HCT116 (cell line): ENCODE results near the gene MINDY4. TPM values are rescaled to one million over a fixed set of nuclear protein-coding genes. Genes with fewer than 3 reads are reported as not detected.

Experiments used
- ATAC-seq: fragments of 200-7000 bp; cut with Tn5 transposase; 2 replicates; pipeline ENCODE4 v1.9.1; 2020; ENCODE audit warnings: mild to moderate bottlenecking, moderate library complexity
- BruUV-seq: library from RNA; stranded (reverse); fragments of 400-500 nt; replicated peaks from 2 replicates; lab custom pipeline; 2021; lab: Mats Ljungman, UMichigan
- CTCF ChIA-PET: fragments of 300-600 bp; sonication (Branson Sonifier 250); formaldehyde crosslinking; loops from one replicate; lab custom pipeline; 2021; ENCODE audit warnings: antibody characterized with exemption; lab: Charles Lee
- POLR2A ChIA-PET: fragments of 300-600, 350-600 bp; sonication (Branson Sonifier 250); formaldehyde crosslinking; loops from one replicate; lab custom pipeline; 2021; ENCODE audit warnings: antibody characterized with exemption; lab: Charles Lee
- RAD21 ChIA-PET, 2 experiments: fragments of 300-600 bp; sonication (Branson Sonifier 250); formaldehyde crosslinking; loops; one replicate each; lab custom pipeline; 2023; ENCODE audit warnings: low total read pairs in 2 of 2; ENCODE audit not compliant: uncharacterized antibody in 2 of 2, unreplicated experiment in 2 of 2, low non-redundant PET in 1 of 2; lab: Charles Lee
- DNase-seq: peaks from one replicate; pipeline ENCODE4 v3.0.0-alpha.2; 2010; ENCODE audit warnings: low read depth, low spot score
- H2AFZ ChIP-seq: fragments of 200-600 bp; shearing (Covaris generic), sonication (generic); 2 replicates; pipeline ENCODE4 v1.6.1; 2017; ENCODE audit warnings: low read depth, mixed run types, mixed read lengths, antibody characterized with exemption, low read length; ENCODE audit not compliant: poor library complexity, severe bottlenecking
- H3K27ac ChIP-seq: 2 replicates; pipeline ENCODE4 v1.5.1; 2012; ENCODE audit warnings: low read depth, low read length
- H3K27me3 ChIP-seq: fragments of 200-600 bp; sonication (generic); 2 replicates; pipeline ENCODE4 v1.6.1; 2016; ENCODE audit warnings: mixed run types, low read length, mixed read lengths; ENCODE audit not compliant: insufficient read depth
- H3K36me3 ChIP-seq, 2 experiments: fragments of 200-500 bp in 1 of 2; fragments of 200-600 bp in 1 of 2; sonication (Bioruptor generic) in 1 of 2; sonication (generic) in 1 of 2; 2 replicates each; pipeline versions ENCODE4 v1.5.1 to v1.6.1; 2014 to 2016; ENCODE audit warnings: low read length in 2 of 2, inconsistent platforms in 1 of 2, mixed read lengths in 1 of 2, mixed run types in 1 of 2; ENCODE audit not compliant: insufficient read depth in 2 of 2, control insufficient read depth in 1 of 2
- H3K4me1 ChIP-seq, 2 experiments: fragments of 200-600 bp in 1 of 2; sonication (generic) in 1 of 2; 2 replicates each; pipeline versions ENCODE4 v1.5.1 to v1.6.1; 2012 to 2017; ENCODE audit warnings: low read length in 2 of 2, inconsistent platforms in 1 of 2, mild to moderate bottlenecking in 1 of 2, mixed read lengths in 1 of 2, mixed run types in 1 of 2, moderate library complexity in 1 of 2; ENCODE audit not compliant: insufficient read depth in 2 of 2, control insufficient read depth in 1 of 2
- H3K4me2 ChIP-seq: fragments of 200-600 bp; sonication (generic); 2 replicates; pipeline ENCODE4 v1.6.1; 2017; ENCODE audit warnings: mixed run types, low read length, mixed read lengths
- H3K4me3 ChIP-seq, 2 experiments: fragments of 200-600 bp in 1 of 2; sonication (generic) in 1 of 2; replicated peaks in 1 of 2; 2 replicates each; pipeline ENCODE4 v1.5.1; 2011 to 2016; ENCODE audit warnings: low read length in 2 of 2, control low read depth in 1 of 2, low read depth in 1 of 2, mild to moderate bottlenecking in 1 of 2, mixed read lengths in 1 of 2, mixed run types in 1 of 2
- H3K79me2 ChIP-seq: fragments of 200-600 bp; sonication (generic); 2 replicates; pipeline ENCODE4 v1.6.1; 2017; ENCODE audit warnings: mild to moderate bottlenecking, mixed run types, low read length, moderate library complexity, mixed read lengths; ENCODE audit not compliant: insufficient read depth
- H3K9ac ChIP-seq: fragments of 200-600 bp; sonication (generic); 2 replicates; pipeline ENCODE4 v1.6.1; 2016; ENCODE audit warnings: low read length, mixed read lengths
- H3K9me2 ChIP-seq: fragments of 200-600 bp; sonication (generic), shearing (Covaris generic); 2 replicates; pipeline ENCODE4 v1.6.1; 2017; ENCODE audit warnings: mixed run types, mild to moderate bottlenecking, moderate library complexity; ENCODE audit not compliant: insufficient read depth
- H3K9me3 ChIP-seq, 2 experiments: fragments of 200-500 bp in 1 of 2; fragments of 200-600 bp in 1 of 2; sonication (Bioruptor generic) in 1 of 2; sonication (generic) in 1 of 2; 2 replicates each; pipeline ENCODE4 v1.6.1; 2014 to 2017; ENCODE audit warnings: low read length in 2 of 2, mixed read lengths in 2 of 2, inconsistent platforms in 1 of 2, low read depth in 1 of 2, mild to moderate bottlenecking in 1 of 2, mixed run types in 1 of 2, moderate library complexity in 1 of 2; ENCODE audit not compliant: control insufficient read depth in 1 of 2, insufficient read depth in 1 of 2
- H4K20me1 ChIP-seq: fragments of 200-600 bp; sonication (generic), shearing (Covaris generic); 2 replicates; pipeline ENCODE4 v1.6.1; 2017; ENCODE audit warnings: mixed run types, mild to moderate bottlenecking, moderate library complexity; ENCODE audit not compliant: insufficient read depth
- ATF3 ChIP-seq: IDR thresholded peaks from 2 replicates; pipeline ENCODE4 v1.6.1; 2012
- CBX3 ChIP-seq: IDR thresholded peaks from 2 replicates; pipeline ENCODE4 v1.6.1; 2012; ENCODE audit warnings: low read depth
- CTCF ChIP-seq, 3 experiments: fragments of 200-600 bp in 1 of 3; sonication (generic) in 1 of 3; IDR thresholded peaks in 2 of 3; conservative IDR thresholded peaks in 1 of 3; 2 replicates each; pipeline ENCODE4 v1.5.1; 2012 to 2017; ENCODE audit warnings: low read depth in 2 of 3, low read length in 2 of 3, antibody characterized with exemption in 1 of 3, borderline replicate concordance in 1 of 3, control low read depth in 1 of 3, mild to moderate bottlenecking in 1 of 3, mixed read lengths in 1 of 3, mixed run types in 1 of 3, moderate library complexity in 1 of 3; ENCODE audit not compliant: insufficient read depth in 1 of 3
- EGR1 ChIP-seq: IDR thresholded peaks from 2 replicates; pipeline ENCODE4 v1.6.1; 2012; ENCODE audit warnings: low read depth
- ELF1 ChIP-seq: IDR thresholded peaks from 2 replicates; pipeline ENCODE4 v1.6.1; 2012; ENCODE audit warnings: low read depth, borderline replicate concordance
- EZH2 ChIP-seq: fragments of 200-600 bp; sonication (generic); IDR thresholded peaks from 2 replicates; pipeline ENCODE4 v1.6.1; 2017; ENCODE audit warnings: antibody characterized with exemption, mixed run types
- EZH2phosphoT487 ChIP-seq: fragments of 200-600 bp; IDR thresholded peaks from 2 replicates; pipeline ENCODE4 v1.6.1; 2018; ENCODE audit warnings: antibody characterized with exemption, borderline replicate concordance
- FOSL1 ChIP-seq: IDR thresholded peaks from 2 replicates; pipeline ENCODE4 v1.6.1; 2012; ENCODE audit warnings: low read depth
- JUND ChIP-seq: IDR thresholded peaks from 2 replicates; pipeline ENCODE4 v1.6.1; 2012
- POLR2A ChIP-seq: IDR thresholded peaks from 2 replicates; pipeline ENCODE4 v1.7.0; 2011; ENCODE audit warnings: borderline replicate concordance; ENCODE audit not compliant: insufficient read depth, insufficient read length; ENCODE audit errors: extremely low read depth
- POLR2AphosphoS5 ChIP-seq: IDR thresholded peaks from 2 replicates; pipeline ENCODE4 v1.6.1; 2011; ENCODE audit warnings: mild to moderate bottlenecking, low read depth, low read length, moderate library complexity
- RAD21 ChIP-seq: IDR thresholded peaks from 2 replicates; pipeline ENCODE4 v1.6.1; 2012; ENCODE audit warnings: low read depth, mild to moderate bottlenecking
- SIN3A ChIP-seq: IDR thresholded peaks from 2 replicates; pipeline ENCODE4 v1.6.1; 2012; ENCODE audit warnings: low read depth
- SP1 ChIP-seq: IDR thresholded peaks from 2 replicates; pipeline ENCODE4 v1.6.1; 2012; ENCODE audit warnings: low read depth
- SRF ChIP-seq: IDR thresholded peaks from 2 replicates; pipeline ENCODE4 v1.6.1; 2012; ENCODE audit warnings: low read depth
- TCF7L2 ChIP-seq: IDR thresholded peaks from 2 replicates; pipeline ENCODE4 v1.7.0; 2011; ENCODE audit warnings: borderline replicate concordance, inconsistent platforms; ENCODE audit not compliant: insufficient read depth, insufficient read length; ENCODE audit errors: extremely low read depth
- YY1 ChIP-seq: IDR thresholded peaks from 2 replicates; pipeline ENCODE4 v1.6.1; 2011; ENCODE audit warnings: low read length, low read depth, moderate library complexity, mild to moderate bottlenecking; ENCODE audit not compliant: insufficient replicate concordance; ENCODE audit errors: extremely low read depth
- ZFX ChIP-seq: fragments of 450-650 bp; IDR thresholded peaks from 2 replicates; pipeline ENCODE4 v1.6.1; 2017
- intact Hi-C: fragments of 100-400 bp; cut with micrococcal nuclease; formaldehyde crosslinking; loops from 2 replicates; pipeline ENCODE4 v1.10.0; 2022
- total RNA-seq: library from RNA; stranded (reverse); gene quantifications from one replicate; pipeline ENCODE4 v1.2.1, GENCODE V29; 2021; ENCODE audit not compliant: unreplicated experiment
- TF ChIP-seq, protein P1 (sequence below): IDR thresholded peaks from 2 replicates; pipeline ENCODE4 v1.6.1; 2011; ENCODE audit warnings: mild to moderate bottlenecking, low read length, moderate library complexity; ENCODE audit not compliant: insufficient replicate concordance; ENCODE audit errors: extremely low read depth

Gene MINDY4
- total RNA-seq, 1 experiment from 2014 or later, result 6.1 TPM

DNA sequence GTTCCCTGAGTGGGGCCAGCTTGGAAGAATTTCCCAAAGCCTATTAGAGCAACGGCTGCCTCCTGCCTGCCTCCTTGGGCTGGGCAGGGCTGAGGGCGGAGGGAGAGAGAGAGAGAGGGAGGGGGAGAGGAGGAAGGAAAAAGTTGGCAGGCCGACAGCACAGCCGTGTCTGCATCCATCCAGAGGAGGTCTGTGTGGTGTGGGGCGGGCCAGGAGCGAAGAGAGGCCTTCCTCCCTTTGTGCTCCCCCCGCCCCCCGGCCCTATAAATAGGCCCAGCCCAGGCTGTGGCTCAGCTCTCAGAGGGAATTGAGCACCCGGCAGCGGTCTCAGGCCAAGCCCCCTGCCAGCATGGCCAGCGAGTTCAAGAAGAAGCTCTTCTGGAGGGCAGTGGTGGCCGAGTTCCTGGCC lies 140.3 kb downstream of the MINDY4 start, which contains the start of gene AQP1:
Gene AQP1, plus strand, starts transcription at position 293 of the 409 bp plus-strand sequence. Its CDS starts 57 bp downstream, at position 350.
- no peak within 1 kb of the TSS for H2AFZ ChIP-seq
- H3K9ac ChIP-seq, result no peak within 1 kb of the TSS
- H3K9me2 ChIP-seq, result no peaks in the 10 kb centered on the region
- TF ChIP-seq CTCF (IDR thresholded peaks at IDR 0.05 in 2 of 3, conservative IDR thresholded peaks at IDR 0.05 in 1 of 3; ENCODE audit: borderline replicate concordance in 1 of 3, insufficient read depth in 1 of 3, low read depth in 2 of 3, low read length in 2 of 3) (no peak), RAD21 (no peak), FOSL1 (no peak), SRF (no peak), JUND (no peak), POLR2A (no peak), SIN3A (no peak), SP1 (no peak), POLR2AphosphoS5 (no peak), EGR1 (no peak), ZFX (no peak), ELF1 (no peak), YY1 (no peak), EZH2phosphoT487 (no peak), EZH2 (no peak), CBX3 (no peak), ATF3 (no peak), TCF7L2 (no peak)
- TF ChIP-seq, protein P1, sequence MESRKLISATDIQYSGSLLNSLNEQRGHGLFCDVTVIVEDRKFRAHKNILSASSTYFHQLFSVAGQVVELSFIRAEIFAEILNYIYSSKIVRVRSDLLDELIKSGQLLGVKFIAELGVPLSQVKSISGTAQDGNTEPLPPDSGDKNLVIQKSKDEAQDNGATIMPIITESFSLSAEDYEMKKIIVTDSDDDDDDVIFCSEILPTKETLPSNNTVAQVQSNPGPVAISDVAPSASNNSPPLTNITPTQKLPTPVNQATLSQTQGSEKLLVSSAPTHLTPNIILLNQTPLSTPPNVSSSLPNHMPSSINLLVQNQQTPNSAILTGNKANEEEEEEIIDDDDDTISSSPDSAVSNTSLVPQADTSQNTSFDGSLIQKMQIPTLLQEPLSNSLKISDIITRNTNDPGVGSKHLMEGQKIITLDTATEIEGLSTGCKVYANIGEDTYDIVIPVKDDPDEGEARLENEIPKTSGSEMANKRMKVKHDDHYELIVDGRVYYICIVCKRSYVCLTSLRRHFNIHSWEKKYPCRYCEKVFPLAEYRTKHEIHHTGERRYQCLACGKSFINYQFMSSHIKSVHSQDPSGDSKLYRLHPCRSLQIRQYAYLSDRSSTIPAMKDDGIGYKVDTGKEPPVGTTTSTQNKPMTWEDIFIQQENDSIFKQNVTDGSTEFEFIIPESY, result no peak
- no peaks in the 10 kb centered on the region for H3K36me3 ChIP-seq
- no TSS peak for BruUV-seq
- RAD21 ChIA-PET, result no interaction called here
- no peak within 1 kb of the TSS for H3K4me2 ChIP-seq
- H3K79me2 ChIP-seq, result no peaks in the 10 kb centered on the region
- POLR2A ChIA-PET, result no interaction called here
- no peaks in the 10 kb centered on the region for H4K20me1 ChIP-seq
- DNase-seq (no peak), ATAC-seq (no peak)
- intact Hi-C loops, result no loop called here
- no peak within 1 kb of the TSS for H3K27ac ChIP-seq
- no peaks in the 10 kb centered on the region for H3K27me3 ChIP-seq
- no peaks in the 10 kb centered on the region for H3K9me3 ChIP-seq
- no peak within 1 kb of the TSS for H3K4me3 ChIP-seq
- H3K4me1 ChIP-seq, result peaks cover 10 to 21% of the 10 kb centered on the region in 2 experiments
- CTCF ChIA-PET, result no interaction called here
